Adrenal gland (tissue), 12 donors: ENCODE measurements around the gene CPS1. TPM values are rescaled to one million over a fixed set of nuclear protein-coding genes. Genes with fewer than 3 reads are reported as not detected.

ENCODE experiments used
- DNase-seq, 7 donors: peaks; one replicate each; pipeline ENCODE4 v3.0.0-alpha.2; 2019 to 2020
- H3K27ac ChIP-seq, 5 donors: fragments of 200-600 bp; sonication (generic) in 4 of 5; 1 replicate in 3 of 5; 2 replicates in 2 of 5; pipeline versions ENCODE4 v1.5.1 to v1.8.0; 2016 to 2020; ENCODE audit warnings: mild to moderate bottlenecking in 1 of 5
- H3K27me3 ChIP-seq: fragments of 200-600 bp; 2 replicates; pipeline ENCODE4 v1.8.0; 2021
- H3K36me3 ChIP-seq, 2 donors: fragments of 200-600 bp; replicated peaks in 1 of 2; 1 replicate in 1 of 2; 2 replicates in 1 of 2; pipeline versions ENCODE4 v1.5.1 to v1.8.0; 2018 to 2022
- H3K4me1 ChIP-seq, 2 donors: fragments of 200-600 bp; replicated peaks in 1 of 2; 1 replicate in 1 of 2; 2 replicates in 1 of 2; pipeline versions ENCODE4 v1.5.1 to v1.8.0; 2018 to 2021
- H3K4me3 ChIP-seq, 4 donors: fragments of 200-600 bp; sonication (generic) in 3 of 4; one replicate each; pipeline ENCODE4 v1.5.1; 2016 to 2018
- H3K9me3 ChIP-seq, 3 donors: fragments of 200-600 bp; sonication (generic) in 1 of 3; replicated peaks in 1 of 3; 1 replicate in 2 of 3; 2 replicates in 1 of 3; pipeline versions ENCODE4 v1.5.1 to v1.8.0; 2016 to 2021
- POLR2A ChIP-seq, 2 donors: fragments of 450-650 bp; IDR thresholded peaks; one replicate each; pipeline ENCODE4 v1.6.1; 2017; ENCODE audit warnings: antibody characterized with exemption in 2 of 2, mild to moderate bottlenecking in 2 of 2, moderate library complexity in 1 of 2
- WGBS, 4 donors: extraction: QIAGEN DNeasy Blood & Tissue Kit in 2 of 4; methylation state at CpG; one replicate each; pipeline versions ENCODE4 v1.1.5 to v1.1.7; 2013 to 2017; 5-methylcytosine and 5-hydroxymethylcytosine counted together
- intact Hi-C, 2 donors: fragments of 100-400 bp; cut with DNase I; formaldehyde crosslinking; loops; one replicate each; pipeline versions ENCODE4 v1.14.1 to v1.15.0; 2022 to 2023
- polyA plus RNA-seq, 3 donors: library from polyadenylated mRNA; stranded (reverse); fragments of 200-250 nt in 2 of 3; fragments of 350-450 nt in 1 of 3; fragmentation: Illumina TruSeq in 1 of 3; extraction: RNeasy Lipid Tissue Mini Kit (QIAGEN cat#74804) in 1 of 3; gene quantifications; one replicate each; pipeline ENCODE4 v1.2.3, GENCODE V29; 2013 to 2014
- total RNA-seq, 9 donors: library from RNA; depleted of rRNA in 4 of 9; stranded (reverse); fragments of >200 nt in 4 of 9; fragments of 120-200 nt in 1 of 9; fragmentation: NEBNext Ultra II Directional in 1 of 9; extraction: Animal tissue kit (Norgen Biotek cat#: 25700) in 1 of 9; gene quantifications; one replicate each; pipeline versions ENCODE4 v1.1.0 to v1.2.4, GENCODE V29; 2013 to 2023
- TF ChIP-seq, protein P1 (sequence below), 6 experiments: fragments of 450-650 bp in 4 of 6; fragments of 200-600 bp in 2 of 6; sonication (generic) in 1 of 6; IDR thresholded peaks; 1 replicate in 5 of 6; 2 replicates in 1 of 6; pipeline versions ENCODE4 v1.5.1 to v1.8.0; 2016 to 2021; ENCODE audit warnings: antibody characterized with exemption in 6 of 6, mild to moderate bottlenecking in 2 of 6, moderate library complexity in 1 of 6
- donor health status: healthy with polysubstance abuse.
- donor health status: Bipolar disorder and iron deficiency.
- donor health status: DM: yes; HTN: yes; CAD: no.
- donor health status: DM: no; HTN: no; CAD: no.
- donor health status: DM: no; HTN: no; CAD: no.
- donor health status: DM: yes; HTN: yes; CAD: no.

The CPS1 gene
- total and polyA plus RNA-seq, 12 donors: 0.61 to 4.3 (median 1.7) TPM

DNA sequence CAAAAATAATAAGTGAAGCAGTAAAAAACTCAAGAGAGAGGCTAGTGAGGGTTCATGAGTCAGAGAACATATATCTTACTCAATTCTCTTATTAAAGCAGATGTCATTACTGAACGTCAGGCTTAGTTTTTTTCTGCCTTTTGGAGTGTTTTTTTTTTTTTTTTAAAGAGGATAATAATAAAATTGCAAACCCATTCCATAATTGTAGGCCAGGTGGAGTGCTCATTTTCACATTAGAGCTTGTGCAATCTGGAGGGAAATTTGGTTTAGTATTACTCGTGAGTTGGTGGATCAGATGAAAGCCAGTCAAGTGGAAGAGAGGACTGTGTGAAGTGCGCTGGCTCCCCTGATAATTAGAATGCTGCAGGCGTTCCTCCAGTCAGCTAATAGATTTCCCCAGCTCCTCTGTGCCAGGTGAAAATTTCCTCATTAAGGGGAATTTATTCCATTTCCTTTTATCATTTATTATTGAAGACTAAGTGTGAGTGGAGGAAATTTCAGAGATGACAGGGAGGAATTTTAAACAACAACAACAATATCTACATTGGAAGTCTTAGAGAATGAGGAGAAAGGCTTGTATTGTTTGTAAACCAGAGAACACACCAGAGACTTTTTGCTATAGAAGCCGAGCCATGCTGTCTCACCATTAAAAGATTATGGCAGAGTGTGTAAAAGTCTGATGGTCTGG is 74.6 kb downstream of the CPS1 start:
- 58 to 62% (median 61%) methylated on average over 5 of the region's 5 CpGs for WGBS, 4 donors
- DNase-seq: no peak
- no peaks in the 10 kb centered on the region for H3K36me3 ChIP-seq
- no peak for TF ChIP-seq POLR2A (IDR thresholded peaks at IDR 0.05)
- no peak overlapping the region for H3K4me3 ChIP-seq
- intact Hi-C loops: no loop called here
- no peaks in the 10 kb centered on the region for H3K27me3 ChIP-seq
- H3K4me1 ChIP-seq: no peaks in the 10 kb centered on the region
- H3K9me3 ChIP-seq: no peaks in the 10 kb centered on the region
- no peak overlapping the region for H3K27ac ChIP-seq

DNA sequence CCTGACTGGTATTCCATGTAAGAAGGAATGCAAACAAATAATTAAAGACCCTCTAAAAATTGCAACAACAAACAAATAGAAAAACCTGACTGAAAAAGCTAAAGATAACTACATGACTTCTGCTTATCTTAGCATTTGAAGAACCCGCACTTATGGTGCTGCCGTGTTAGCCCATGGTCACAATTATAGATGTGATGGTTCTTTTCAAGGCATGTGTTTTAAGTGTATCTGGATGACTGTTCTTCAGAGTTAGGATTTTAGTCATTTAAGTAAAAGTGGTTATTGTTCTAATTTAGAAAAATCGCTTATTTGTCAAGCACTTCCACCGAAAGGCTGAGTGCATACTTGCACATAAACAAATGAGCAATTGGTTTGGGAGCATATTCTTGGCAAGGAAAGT is 77.3 kb downstream of the CPS1 start:
- intact Hi-C loops: no loop called here
- no peaks in the 10 kb centered on the region for H3K36me3 ChIP-seq
- no peak overlapping the region for H3K27ac ChIP-seq
- TF ChIP-seq POLR2A (IDR thresholded peaks at IDR 0.05): no peak
- TF ChIP-seq, protein P1, sequence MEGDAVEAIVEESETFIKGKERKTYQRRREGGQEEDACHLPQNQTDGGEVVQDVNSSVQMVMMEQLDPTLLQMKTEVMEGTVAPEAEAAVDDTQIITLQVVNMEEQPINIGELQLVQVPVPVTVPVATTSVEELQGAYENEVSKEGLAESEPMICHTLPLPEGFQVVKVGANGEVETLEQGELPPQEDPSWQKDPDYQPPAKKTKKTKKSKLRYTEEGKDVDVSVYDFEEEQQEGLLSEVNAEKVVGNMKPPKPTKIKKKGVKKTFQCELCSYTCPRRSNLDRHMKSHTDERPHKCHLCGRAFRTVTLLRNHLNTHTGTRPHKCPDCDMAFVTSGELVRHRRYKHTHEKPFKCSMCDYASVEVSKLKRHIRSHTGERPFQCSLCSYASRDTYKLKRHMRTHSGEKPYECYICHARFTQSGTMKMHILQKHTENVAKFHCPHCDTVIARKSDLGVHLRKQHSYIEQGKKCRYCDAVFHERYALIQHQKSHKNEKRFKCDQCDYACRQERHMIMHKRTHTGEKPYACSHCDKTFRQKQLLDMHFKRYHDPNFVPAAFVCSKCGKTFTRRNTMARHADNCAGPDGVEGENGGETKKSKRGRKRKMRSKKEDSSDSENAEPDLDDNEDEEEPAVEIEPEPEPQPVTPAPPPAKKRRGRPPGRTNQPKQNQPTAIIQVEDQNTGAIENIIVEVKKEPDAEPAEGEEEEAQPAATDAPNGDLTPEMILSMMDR (IDR thresholded peaks at IDR 0.05): no peak
- DNase-seq: no peak
- no peaks in the 10 kb centered on the region for H3K9me3 ChIP-seq
- 91 to 96% (median 94%) methylated on average over 4 of the region's 4 CpGs for WGBS, 4 donors
- no peaks in the 10 kb centered on the region for H3K4me1 ChIP-seq
- no peak overlapping the region for H3K4me3 ChIP-seq
- H3K27me3 ChIP-seq: no peaks in the 10 kb centered on the region

DNA sequence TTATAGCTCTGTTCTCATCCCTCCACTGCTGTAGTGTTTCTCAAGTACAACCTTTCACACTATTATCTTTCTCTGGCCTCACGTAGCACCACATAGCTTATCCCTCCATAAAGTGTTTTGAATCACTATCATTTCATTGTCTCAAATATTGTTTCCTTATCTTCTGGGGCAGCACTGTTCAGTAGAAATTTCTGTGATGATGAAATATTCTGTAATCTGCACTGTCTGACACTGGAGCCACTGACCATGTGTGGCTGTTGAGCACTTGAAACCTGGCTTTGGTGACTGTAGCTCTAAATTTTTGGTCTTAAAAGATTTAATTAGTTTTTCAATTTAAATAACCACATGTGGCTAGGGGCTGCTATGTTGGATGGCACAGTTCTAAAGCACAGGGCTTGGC is 78.9 kb downstream of the CPS1 start:
- Histone ChIP-seq H3K27ac (no peak overlapping the region), H3K27me3 (no peaks in the 10 kb centered on the region), H3K36me3 (no peaks in the 10 kb centered on the region), H3K4me1 (no peaks in the 10 kb centered on the region), H3K9me3 (no peaks in the 10 kb centered on the region), H3K4me3 (no peak overlapping the region)
- WGBS, 4 donors: 68 to 84% (median 80%) methylated on average over 1 of the region's 1 CpG
- DNase-seq: no peak
- intact Hi-C loops: no loop called here
- no peak for TF ChIP-seq POLR2A (IDR thresholded peaks at IDR 0.05)
- TF ChIP-seq, protein P1 (IDR thresholded peaks at IDR 0.05): no peak

DNA sequence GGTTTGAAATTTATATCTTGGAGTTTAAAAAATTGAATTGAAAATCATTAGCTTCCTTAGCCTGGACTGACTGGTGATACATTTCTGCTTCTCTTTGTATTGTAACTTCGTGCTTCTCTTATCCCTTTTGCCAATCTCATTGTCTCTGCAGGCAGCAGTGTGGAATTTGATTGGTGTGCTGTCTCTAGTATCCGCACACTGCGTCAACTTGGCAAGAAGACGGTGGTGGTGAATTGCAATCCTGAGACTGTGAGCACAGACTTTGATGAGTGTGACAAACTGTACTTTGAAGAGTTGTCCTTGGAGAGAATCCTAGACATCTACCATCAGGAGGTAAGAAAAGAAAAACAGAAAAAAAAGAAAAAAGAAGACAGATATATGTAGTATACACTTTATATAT is 85.9 kb downstream of the CPS1 start:
- no peak for DNase-seq
- Histone ChIP-seq H3K4me3 (no peak overlapping the region), H3K27ac (no peak overlapping the region), H3K4me1 (no peaks in the 10 kb centered on the region), H3K36me3 (no peaks in the 10 kb centered on the region), H3K9me3 (no peaks in the 10 kb centered on the region), H3K27me3 (no peaks in the 10 kb centered on the region)
- intact Hi-C loops: no loop called here
- no peak for TF ChIP-seq POLR2A (IDR thresholded peaks at IDR 0.05)
- TF ChIP-seq, protein P1 (IDR thresholded peaks at IDR 0.05): no peak
- WGBS, 4 donors: 48 to 72% (median 66%) methylated on average over 4 of the region's 4 CpGs

DNA sequence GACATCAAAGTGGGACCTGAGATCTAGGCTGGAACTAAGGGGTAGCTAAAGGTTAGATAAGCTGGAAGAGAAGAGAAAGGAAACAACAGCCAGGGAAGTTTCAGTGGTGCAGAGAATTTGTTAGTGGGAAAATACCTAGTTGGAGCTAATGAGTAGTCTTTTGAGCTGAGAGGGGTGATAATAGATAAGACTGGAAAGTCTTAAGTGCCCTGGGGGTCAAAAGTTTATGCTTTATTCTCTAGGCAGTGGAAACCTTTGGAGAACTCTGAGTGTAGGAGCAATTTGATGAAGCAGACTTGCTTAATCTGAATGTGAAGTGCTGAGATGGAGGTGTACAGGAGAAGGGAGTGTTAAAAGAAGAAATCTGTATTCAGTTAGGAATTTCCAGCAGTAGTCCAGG is 90.8 kb downstream of the CPS1 start:
- Histone ChIP-seq H3K4me3 (no peak overlapping the region), H3K27ac (no peak overlapping the region), H3K9me3 (no peaks in the 10 kb centered on the region), H3K4me1 (no peaks in the 10 kb centered on the region), H3K27me3 (no peaks in the 10 kb centered on the region), H3K36me3 (no peaks in the 10 kb centered on the region)
- TF ChIP-seq, protein P1 (IDR thresholded peaks at IDR 0.05): no peak
- TF ChIP-seq POLR2A (IDR thresholded peaks at IDR 0.05): no peak
- intact Hi-C loops: no loop called here
- no peak for DNase-seq
